Upper lobe of left lung (tissue), 6 donors: ENCODE data around the gene MTERF1. TPM values are rescaled to one million over a fixed set of nuclear protein-coding genes. Genes with fewer than 3 reads are reported as not detected.

Experiments
- ATAC-seq, 2 donors: fragments of 200-7000 bp; cut with Tn5 transposase; one replicate each; pipeline ENCODE4 v1.9.1; 2022; ENCODE audit warnings: mild to moderate bottlenecking in 2 of 2, moderate library complexity in 2 of 2; ENCODE audit not compliant: low FRiP score in 2 of 2
- DNase-seq, 2 donors: peaks; one replicate each; pipeline ENCODE4 v3.0.0-alpha.2; 2019 to 2020
- H3K27ac ChIP-seq, 4 donors: fragments of 200-600 bp; sonication (generic); one replicate each; pipeline ENCODE4 v1.5.1; 2016 to 2019
- H3K27me3 ChIP-seq, 4 donors: fragments of 200-600 bp; sonication (generic); one replicate each; pipeline ENCODE4 v1.5.1; 2017 to 2019
- H3K36me3 ChIP-seq, 4 donors: fragments of 200-600 bp; sonication (generic); one replicate each; pipeline ENCODE4 v1.5.1; 2016 to 2019
- H3K4me1 ChIP-seq, 4 donors: fragments of 200-600 bp; sonication (generic); one replicate each; pipeline ENCODE4 v1.5.1; 2018 to 2019
- H3K4me3 ChIP-seq, 4 donors: fragments of 200-600 bp; sonication (generic); one replicate each; pipeline ENCODE4 v1.5.1; 2017 to 2019; ENCODE audit warnings: mild to moderate bottlenecking in 2 of 4, moderate library complexity in 1 of 4
- H3K9me3 ChIP-seq, 4 donors: fragments of 200-600 bp; sonication (generic); one replicate each; pipeline ENCODE4 v1.5.1; 2018 to 2019
- EP300 ChIP-seq, 4 donors: sonication (generic); formaldehyde crosslinking; IDR thresholded peaks; one replicate each; pipeline ENCODE4 v1.5.1; 2017; ENCODE audit warnings: antibody characterized with exemption in 4 of 4, control low read depth in 2 of 4
- POLR2A ChIP-seq, 4 donors: fragments of 450-650 bp; IDR thresholded peaks; one replicate each; pipeline ENCODE4 v1.5.1; 2016 to 2017; ENCODE audit warnings: antibody characterized with exemption in 4 of 4, mild to moderate bottlenecking in 2 of 4
- POLR2AphosphoS5 ChIP-seq, 2 donors: sonication (generic); formaldehyde crosslinking; IDR thresholded peaks; one replicate each; pipeline ENCODE4 v1.5.1; 2017; ENCODE audit warnings: antibody characterized with exemption in 2 of 2
- WGBS, 2 donors: methylation state at CpG; one replicate each; pipeline ENCODE4 v1.1.5; 2017 to 2018; 5-methylcytosine and 5-hydroxymethylcytosine counted together
- total RNA-seq, 6 donors: library from RNA; depleted of rRNA in 4 of 6; stranded (reverse); fragments of >200 nt in 4 of 6; gene quantifications; one replicate each; pipeline versions ENCODE4 v1.1.0 to v1.2.1, GENCODE V29; 2016 to 2021
- TF ChIP-seq, protein P1 (sequence below), 6 experiments: fragments of 450-650 bp in 4 of 6; fragments of 200-600 bp in 2 of 6; sonication (generic) in 2 of 6; IDR thresholded peaks; one replicate each; pipeline ENCODE4 v1.5.1; 2016 to 2019; ENCODE audit warnings: antibody characterized with exemption in 6 of 6
- donor health status: DM: no; HTN: no; CAD: no; lungs with moderate emphysema.
- donor health status: DM: no; HTN: yes; CAD: no; lungs with severe emphysema.

Gene MTERF1, protein sequence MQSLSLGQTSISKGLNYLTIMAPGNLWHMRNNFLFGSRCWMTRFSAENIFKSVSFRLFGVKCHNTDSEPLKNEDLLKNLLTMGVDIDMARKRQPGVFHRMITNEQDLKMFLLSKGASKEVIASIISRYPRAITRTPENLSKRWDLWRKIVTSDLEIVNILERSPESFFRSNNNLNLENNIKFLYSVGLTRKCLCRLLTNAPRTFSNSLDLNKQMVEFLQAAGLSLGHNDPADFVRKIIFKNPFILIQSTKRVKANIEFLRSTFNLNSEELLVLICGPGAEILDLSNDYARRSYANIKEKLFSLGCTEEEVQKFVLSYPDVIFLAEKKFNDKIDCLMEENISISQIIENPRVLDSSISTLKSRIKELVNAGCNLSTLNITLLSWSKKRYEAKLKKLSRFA
- 10 to 100 TPM in 1 of 6 donors, 1 to 10 TPM in 5; 7.7 to 10.0 (median 8.8) TPM for total RNA-seq

GRCh38 chr7:91880413-91881241, at the start of gene MTERF1:
TSS of gene MTERF1 (minus strand) at chr7:91880702. CDS start at chr7:91880083, 619 bp downstream.
- Histone ChIP-seq H3K27me3 (no peaks in the 10 kb centered on the region), H3K27ac (peak within 1 kb of the TSS; percentile 46 to 72 (median 60)), H3K9me3 (no peaks in the 10 kb centered on the region), H3K4me1 (peaks cover 8 to 19% (median 17%) of the 10 kb centered on the region in 4 donors), H3K36me3 (peaks cover 0 to 6% (median 0%) of the 10 kb centered on the region in 4 donors), H3K4me3 (peak within 1 kb of the TSS; percentile 56 to 77 (median 68))
- ATAC-seq: peak; percentile 98 to 100
- WGBS, 2 donors: 3 to 6% methylated on average over 21 to 43 of the region's 43 CpGs
- DNase-seq: peak; percentile 93 to 95
- TF ChIP-seq POLR2A (IDR thresholded peaks at IDR 0.05): peak in 2 of 4 donors; percentile 35 to 43
- TF ChIP-seq, protein P1, sequence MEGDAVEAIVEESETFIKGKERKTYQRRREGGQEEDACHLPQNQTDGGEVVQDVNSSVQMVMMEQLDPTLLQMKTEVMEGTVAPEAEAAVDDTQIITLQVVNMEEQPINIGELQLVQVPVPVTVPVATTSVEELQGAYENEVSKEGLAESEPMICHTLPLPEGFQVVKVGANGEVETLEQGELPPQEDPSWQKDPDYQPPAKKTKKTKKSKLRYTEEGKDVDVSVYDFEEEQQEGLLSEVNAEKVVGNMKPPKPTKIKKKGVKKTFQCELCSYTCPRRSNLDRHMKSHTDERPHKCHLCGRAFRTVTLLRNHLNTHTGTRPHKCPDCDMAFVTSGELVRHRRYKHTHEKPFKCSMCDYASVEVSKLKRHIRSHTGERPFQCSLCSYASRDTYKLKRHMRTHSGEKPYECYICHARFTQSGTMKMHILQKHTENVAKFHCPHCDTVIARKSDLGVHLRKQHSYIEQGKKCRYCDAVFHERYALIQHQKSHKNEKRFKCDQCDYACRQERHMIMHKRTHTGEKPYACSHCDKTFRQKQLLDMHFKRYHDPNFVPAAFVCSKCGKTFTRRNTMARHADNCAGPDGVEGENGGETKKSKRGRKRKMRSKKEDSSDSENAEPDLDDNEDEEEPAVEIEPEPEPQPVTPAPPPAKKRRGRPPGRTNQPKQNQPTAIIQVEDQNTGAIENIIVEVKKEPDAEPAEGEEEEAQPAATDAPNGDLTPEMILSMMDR (IDR thresholded peaks at IDR 0.05): peak; percentile 88 to 98 (median 94)
- TF ChIP-seq POLR2AphosphoS5 (IDR thresholded peaks at IDR 0.05): peak; percentile 70 to 77
- no peak for TF ChIP-seq EP300 (IDR thresholded peaks at IDR 0.05)

- DNase-seq (no peak), ATAC-seq (no peak)
- WGBS, 2 donors: 89 to 96% methylated on average over 3 of the region's 3 CpGs
- H3K4me1 ChIP-seq: no peaks in the 10 kb centered on the region
- H3K27ac ChIP-seq: no peak overlapping the region
- no peak overlapping the region for H3K4me3 ChIP-seq
- no peak for TF ChIP-seq POLR2A (IDR thresholded peaks at IDR 0.05)
- H3K27me3 ChIP-seq: no peaks in the 10 kb centered on the region
- H3K36me3 ChIP-seq: no peaks in the 10 kb centered on the region
- H3K9me3 ChIP-seq: no peaks in the 10 kb centered on the region
These were observed 49.0 kb upstream of the MTERF1 start for GRCh38 chr7:91929463-91929862.

DNA sequence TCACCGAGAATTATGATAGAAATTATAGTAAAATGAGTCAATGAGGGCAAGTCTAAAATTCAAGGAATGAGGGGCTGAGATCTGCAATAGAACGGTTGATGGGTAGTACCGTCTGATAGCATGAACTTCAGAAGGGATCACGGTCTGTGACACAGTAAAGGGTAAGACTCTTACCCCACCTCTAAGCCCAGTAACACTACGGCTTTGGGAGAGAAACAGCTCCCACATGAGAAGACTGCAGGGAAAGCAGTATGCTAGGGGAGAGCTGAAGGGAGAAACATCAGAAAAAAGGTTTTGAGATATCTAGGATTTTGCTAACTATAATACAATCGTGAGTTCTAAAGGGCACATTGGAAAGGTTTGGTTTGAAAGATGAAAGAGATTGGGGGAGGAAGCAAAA, 47.4 kb upstream of the MTERF1 start:
- ATAC-seq: no peak

GRCh38 chr7:91922857-91923256, 42.4 kb upstream of the MTERF1 start:
- WGBS, 2 donors: 58 to 61% methylated on average over 4 of the region's 4 CpGs
- Histone ChIP-seq H3K9me3 (no peaks in the 10 kb centered on the region), H3K27me3 (no peaks in the 10 kb centered on the region), H3K4me1 (no peaks in the 10 kb centered on the region), H3K4me3 (no peak overlapping the region), H3K36me3 (no peaks in the 10 kb centered on the region), H3K27ac (no peak overlapping the region)
- ATAC-seq (no peak), DNase-seq (no peak)
- TF ChIP-seq EP300 (IDR thresholded peaks at IDR 0.05): no peak
- TF ChIP-seq, protein P1 (IDR thresholded peaks at IDR 0.05): no peak
- no peak for TF ChIP-seq POLR2AphosphoS5 (IDR thresholded peaks at IDR 0.05)
- no peak for TF ChIP-seq POLR2A (IDR thresholded peaks at IDR 0.05)

More for the DNA sequence above, 47.4 kb upstream of the MTERF1 start:
- no peaks in the 10 kb centered on the region for H3K4me1 ChIP-seq
- no peaks in the 10 kb centered on the region for H3K27me3 ChIP-seq
- no peak overlapping the region for H3K27ac ChIP-seq
- TF ChIP-seq POLR2A (IDR thresholded peaks at IDR 0.05) (no peak), EP300 (IDR thresholded peaks at IDR 0.05) (no peak), POLR2AphosphoS5 (IDR thresholded peaks at IDR 0.05) (no peak)
- TF ChIP-seq, protein P1 (IDR thresholded peaks at IDR 0.05): no peak
- 86 to 87% methylated on average over 5 to 6 of the region's 6 CpGs for WGBS, 2 donors
- no peak overlapping the region for H3K4me3 ChIP-seq
- DNase-seq: no peak
- no peaks in the 10 kb centered on the region for H3K9me3 ChIP-seq
- H3K36me3 ChIP-seq: no peaks in the 10 kb centered on the region

DNA sequence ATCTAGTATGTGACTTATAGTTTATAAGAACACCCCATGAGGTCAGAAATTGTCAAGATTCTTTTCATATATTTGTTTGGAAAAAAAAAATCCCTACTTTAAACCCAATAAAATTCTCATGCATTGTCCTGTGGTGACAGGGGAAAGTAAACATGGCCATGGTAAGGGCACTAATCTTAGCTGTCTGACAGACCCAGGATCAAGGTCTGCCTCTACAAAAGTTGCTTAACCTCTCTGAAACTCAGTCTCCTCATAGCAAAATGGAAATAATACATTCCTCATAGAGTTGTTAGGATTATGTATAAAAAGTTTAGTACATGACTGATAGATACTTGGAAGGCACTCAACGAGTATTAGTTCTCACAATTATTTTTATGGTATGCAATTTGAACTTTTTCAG, 37.9 kb upstream of the MTERF1 start:
- ATAC-seq (no peak), DNase-seq (no peak)
- WGBS, 2 donors: 64 to 73% methylated on average over 1 of the region's 1 CpG
- H3K4me3 ChIP-seq: no peak overlapping the region
- no peaks in the 10 kb centered on the region for H3K4me1 ChIP-seq
- H3K27ac ChIP-seq: no peak overlapping the region
- no peak for TF ChIP-seq POLR2A (IDR thresholded peaks at IDR 0.05)
- no peak for TF ChIP-seq POLR2AphosphoS5 (IDR thresholded peaks at IDR 0.05)
- TF ChIP-seq, protein P1 (IDR thresholded peaks at IDR 0.05): no peak
- TF ChIP-seq EP300 (IDR thresholded peaks at IDR 0.05): no peak
- no peaks in the 10 kb centered on the region for H3K36me3 ChIP-seq
- H3K9me3 ChIP-seq: no peaks in the 10 kb centered on the region
- no peaks in the 10 kb centered on the region for H3K27me3 ChIP-seq
